SU-DHL-6 (cell line): ENCODE data around the gene FLG2.

Experiments used
- H2AFZ ChIP-seq: fragments of 200-600 bp; sonication (generic); 2 replicates; pipeline ENCODE4 v1.6.1; 2014; ENCODE audit warnings: low read depth, mild to moderate bottlenecking, moderate library complexity, mixed read lengths, antibody characterized with exemption, low read length; ENCODE audit not compliant: severe bottlenecking
- H3F3A ChIP-seq: fragments of 200-600 bp; shearing (Covaris generic); 2 replicates; pipeline ENCODE4 v1.6.0; 2016; ENCODE audit warnings: antibody characterized with exemption, mild to moderate bottlenecking; ENCODE audit not compliant: insufficient read depth
- H3K27ac ChIP-seq: fragments of 200-600 bp; sonication (generic); 2 replicates; pipeline ENCODE4 v1.5.1; 2016; ENCODE audit warnings: low read depth, mild to moderate bottlenecking, low read length, moderate library complexity, mixed read lengths
- H3K27me3 ChIP-seq: fragments of 200-600 bp; sonication (generic), shearing (Covaris generic); 2 replicates; pipeline ENCODE4 v1.6.0; 2014; ENCODE audit warnings: mild to moderate bottlenecking, low read length
- H3K36me3 ChIP-seq: fragments of 200-600 bp; sonication (generic); 2 replicates; pipeline ENCODE4 v1.6.1; 2014; ENCODE audit warnings: mild to moderate bottlenecking, low read length, mixed read lengths
- H3K4me2 ChIP-seq: fragments of 300-600, 200-600 bp; shearing (Covaris generic), sonication (generic); 2 replicates; pipeline ENCODE4 v1.6.0; 2014; ENCODE audit warnings: low read length, low read depth, mild to moderate bottlenecking; ENCODE audit not compliant: poor library complexity, severe bottlenecking
- H3K4me3 ChIP-seq: fragments of 200-600 bp; sonication (generic); 2 replicates; pipeline ENCODE4 v1.5.1; 2014; ENCODE audit warnings: antibody characterized with exemption, low read length, mild to moderate bottlenecking, mixed read lengths; ENCODE audit not compliant: insufficient read depth, poor library complexity, severe bottlenecking
- H3K79me2 ChIP-seq: fragments of 200-600 bp; sonication (generic); 2 replicates; pipeline ENCODE4 v1.6.1; 2014; ENCODE audit warnings: mild to moderate bottlenecking, low read length, moderate library complexity; ENCODE audit not compliant: insufficient read depth
- H3K9ac ChIP-seq: fragments of 200-600 bp; sonication (generic); 2 replicates; pipeline ENCODE4 v1.7.0; 2014; ENCODE audit warnings: mild to moderate bottlenecking, low read length
- H3K9me2 ChIP-seq: fragments of 200-600 bp; sonication (generic); replicated peaks from 2 replicates; pipeline ENCODE4 v1.6.1; 2014; ENCODE audit warnings: low read length; ENCODE audit not compliant: insufficient read depth
- H3K9me3 ChIP-seq: fragments of 200-600 bp; sonication (generic); 2 replicates; pipeline ENCODE4 v1.6.1; 2014; ENCODE audit warnings: low read length, mixed read lengths; ENCODE audit not compliant: insufficient read depth
- H4K20me1 ChIP-seq: fragments of 200-600 bp; sonication (generic); 2 replicates; pipeline ENCODE4 v1.6.1; 2014; ENCODE audit warnings: low read depth, mild to moderate bottlenecking, antibody characterized with exemption, low read length, moderate library complexity, mixed read lengths
- CTCF ChIP-seq: fragments of 200-600 bp; sonication (generic); IDR thresholded peaks from one replicate; pipeline ENCODE4 v1.5.1; 2017; ENCODE audit warnings: antibody characterized with exemption, mild to moderate bottlenecking, low read length, moderate library complexity; ENCODE audit not compliant: insufficient read depth, poor library complexity, severe bottlenecking
- EZH2phosphoT487 ChIP-seq: fragments of 200-600 bp; sonication (generic), shearing (Covaris generic); conservative IDR thresholded peaks from 2 replicates; pipeline ENCODE4 v1.6.1; 2018; ENCODE audit warnings: mild to moderate bottlenecking, antibody characterized with exemption, low read length, moderate library complexity, mixed read lengths

FLG2 gene

GRCh38 chr1:152372672-152373071 lies 12.9 kb upstream of the FLG2 start:
- no peaks in the 10 kb centered on the region for H4K20me1 ChIP-seq
- no peaks in the 10 kb centered on the region for H3K36me3 ChIP-seq
- no peak overlapping the region for H3K4me3 ChIP-seq
- H3K9me2 ChIP-seq, result no peaks in the 10 kb centered on the region
- no peaks in the 10 kb centered on the region for H3F3A ChIP-seq
- TF ChIP-seq CTCF (no peak), EZH2phosphoT487 (no peak)
- H3K27ac ChIP-seq, result no peak overlapping the region
- H3K79me2 ChIP-seq, result no peaks in the 10 kb centered on the region
- H2AFZ ChIP-seq, result no peak overlapping the region
- no peaks in the 10 kb centered on the region for H3K9me3 ChIP-seq
- H3K27me3 ChIP-seq, result no peaks in the 10 kb centered on the region
- H3K9ac ChIP-seq, result no peak overlapping the region
- H3K4me2 ChIP-seq, result no peak overlapping the region

GRCh38 chr1:152367436-152367835 lies 7.6 kb upstream of the FLG2 start:
- H3K9me2 ChIP-seq, result no peaks in the 10 kb centered on the region
- no peak overlapping the region for H3K4me2 ChIP-seq
- TF ChIP-seq CTCF, result no peak
- TF ChIP-seq EZH2phosphoT487, result no peak
- H3K27me3 ChIP-seq, result no peaks in the 10 kb centered on the region
- H4K20me1 ChIP-seq, result no peaks in the 10 kb centered on the region
- no peak overlapping the region for H2AFZ ChIP-seq
- no peak overlapping the region for H3K9ac ChIP-seq
- no peak overlapping the region for H3K4me3 ChIP-seq
- no peaks in the 10 kb centered on the region for H3K36me3 ChIP-seq
- no peaks in the 10 kb centered on the region for H3K79me2 ChIP-seq
- H3K27ac ChIP-seq, result no peak overlapping the region
- H3F3A ChIP-seq, result no peaks in the 10 kb centered on the region
- H3K9me3 ChIP-seq, result no peaks in the 10 kb centered on the region

- Histone ChIP-seq H4K20me1 (no peaks in the 10 kb centered on the region), H3F3A (no peaks in the 10 kb centered on the region), H3K27me3 (no peaks in the 10 kb centered on the region), H3K9me2 (no peaks in the 10 kb centered on the region), H2AFZ (no peak overlapping the region), H3K4me3 (no peak overlapping the region), H3K9ac (no peak overlapping the region), H3K79me2 (no peaks in the 10 kb centered on the region), H3K36me3 (no peaks in the 10 kb centered on the region), H3K9me3 (no peaks in the 10 kb centered on the region), H3K27ac (no peak overlapping the region), H3K4me2 (no peak overlapping the region)
- no peak for TF ChIP-seq CTCF
- TF ChIP-seq EZH2phosphoT487, result no peak
Measured at GRCh38 chr1:152356736-152357135, 3.1 kb downstream of the FLG2 start.

DNA sequence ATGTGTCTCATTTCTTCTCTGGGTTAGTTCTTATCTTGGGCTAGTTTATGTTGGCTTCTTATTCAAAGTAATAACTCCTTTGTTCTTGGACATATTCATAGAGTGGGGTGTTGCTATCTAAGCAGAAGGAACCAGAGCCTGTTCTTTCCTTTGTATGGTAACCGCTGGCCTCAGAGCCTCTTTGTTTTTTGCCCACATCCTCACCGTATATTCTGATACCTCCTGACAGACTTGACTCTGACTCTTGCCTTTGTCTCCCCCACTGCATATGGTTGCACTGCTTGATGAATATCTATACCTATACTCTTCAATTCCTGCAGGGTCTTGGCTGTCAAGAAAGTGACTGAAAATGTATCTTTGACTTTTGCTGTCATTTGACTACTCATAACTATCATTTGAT lies 10.2 kb downstream of the FLG2 start:
- H3K9me3 ChIP-seq, result no peaks in the 10 kb centered on the region
- H3K36me3 ChIP-seq, result no peaks in the 10 kb centered on the region
- H3K4me2 ChIP-seq, result no peak overlapping the region
- H4K20me1 ChIP-seq, result no peaks in the 10 kb centered on the region
- no peaks in the 10 kb centered on the region for H3K9me2 ChIP-seq
- TF ChIP-seq EZH2phosphoT487, result no peak
- H3K9ac ChIP-seq, result no peak overlapping the region
- no peak overlapping the region for H3K27ac ChIP-seq
- H2AFZ ChIP-seq, result no peak overlapping the region
- H3K4me3 ChIP-seq, result no peak overlapping the region
- no peaks in the 10 kb centered on the region for H3K79me2 ChIP-seq
- H3F3A ChIP-seq, result no peaks in the 10 kb centered on the region
- no peaks in the 10 kb centered on the region for H3K27me3 ChIP-seq
